RWPE2 (cell line): ENCODE data around the gene POU2F1.

Experiments used
- ATAC-seq: fragments of 200-7000 bp; cut with Tn5 transposase; 3 replicates; pipeline ENCODE4 v1.9.1; 2021; ENCODE audit warnings: low read depth
- DNase-seq: peaks from one replicate; pipeline ENCODE4 v3.0.0-alpha.2; 2020; ENCODE audit warnings: low spot score
- H3K27ac ChIP-seq: fragments of 450-650 bp; 2 replicates; pipeline ENCODE4 v1.5.1; 2017; ENCODE audit warnings: mild to moderate bottlenecking; ENCODE audit not compliant: poor library complexity, severe bottlenecking
- H3K27me3 ChIP-seq: fragments of 250-450 bp; sonication (Bioruptor Pico); 2 replicates; pipeline ENCODE4 v1.5.1; 2021; ENCODE audit warnings: mild to moderate bottlenecking, moderate library complexity; ENCODE audit not compliant: insufficient read depth, poor library complexity, severe bottlenecking
- H3K36me3 ChIP-seq: fragments of 250-450 bp; sonication (Bioruptor Pico); 2 replicates; pipeline ENCODE4 v1.5.1; 2020; ENCODE audit warnings: low read depth, mild to moderate bottlenecking, moderate library complexity
- H3K4me1 ChIP-seq: fragments of 250-450 bp; sonication (Bioruptor Pico); 2 replicates; pipeline ENCODE4 v1.5.1; 2021; ENCODE audit warnings: mild to moderate bottlenecking, moderate library complexity; ENCODE audit not compliant: insufficient read depth, poor library complexity, severe bottlenecking
- H3K4me3 ChIP-seq: fragments of 250-450 bp; sonication (Bioruptor Pico); 2 replicates; pipeline ENCODE4 v1.5.1; 2021; ENCODE audit warnings: mild to moderate bottlenecking, moderate library complexity; ENCODE audit not compliant: severe bottlenecking
- H3K9me3 ChIP-seq: fragments of 250-450 bp; sonication (Bioruptor Pico); 2 replicates; pipeline ENCODE4 v1.5.1; 2021; ENCODE audit warnings: mild to moderate bottlenecking, moderate library complexity; ENCODE audit not compliant: severe bottlenecking
- TF ChIP-seq, protein P1 (sequence below): fragments of 450-650 bp; IDR thresholded peaks from one replicate; pipeline ENCODE4 v1.5.1; 2017; ENCODE audit warnings: mild to moderate bottlenecking, moderate library complexity; ENCODE audit not compliant: poor library complexity, severe bottlenecking

The POU2F1 gene

DNA sequence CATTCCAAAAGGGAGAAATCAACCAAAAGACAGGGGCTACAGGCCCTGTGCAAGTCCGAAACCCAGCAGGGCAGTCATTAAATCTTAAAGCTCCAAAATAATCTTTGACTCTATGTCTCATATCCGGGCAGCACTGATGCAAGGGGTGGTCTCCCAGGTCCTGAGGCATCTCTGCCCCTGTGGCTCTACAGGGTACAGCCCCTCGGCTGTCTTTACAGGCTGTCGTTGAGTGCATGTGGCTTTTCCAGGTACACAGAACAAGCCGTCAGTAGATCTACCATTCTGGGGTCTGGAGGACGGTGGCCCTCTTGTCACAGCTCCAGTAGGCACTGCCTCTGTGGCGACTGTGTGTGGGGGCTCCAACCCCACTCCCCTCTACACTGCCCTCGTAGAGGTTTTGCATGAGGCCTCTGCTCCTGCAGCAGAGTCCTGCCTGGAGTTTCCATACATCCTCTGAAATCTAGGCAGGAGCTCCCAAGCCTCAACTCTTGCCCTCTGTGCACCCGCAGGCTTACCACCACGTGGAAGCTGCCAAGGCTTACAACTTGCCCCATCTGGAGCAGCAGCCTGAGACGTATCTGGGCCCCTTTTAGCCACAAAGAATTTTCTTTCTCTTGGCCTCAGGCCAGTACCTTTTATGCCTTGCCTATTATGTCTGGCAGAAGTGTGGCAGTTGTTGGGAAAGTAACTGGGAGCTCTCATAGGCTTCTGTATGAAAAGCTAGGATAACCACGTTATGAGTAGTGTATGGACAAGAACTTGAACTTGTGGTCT, 52.5 kb downstream of the POU2F1 start:
- DNase-seq (no peak), ATAC-seq (peak; percentile 57)
- Histone ChIP-seq H3K4me3 (no peak overlapping the region), H3K4me1 (peaks cover 6% of the 10 kb centered on the region), H3K36me3 (no peaks in the 10 kb centered on the region), H3K27me3 (no peaks in the 10 kb centered on the region), H3K27ac (no peak overlapping the region), H3K9me3 (no peaks in the 10 kb centered on the region)
- TF ChIP-seq, protein P1, sequence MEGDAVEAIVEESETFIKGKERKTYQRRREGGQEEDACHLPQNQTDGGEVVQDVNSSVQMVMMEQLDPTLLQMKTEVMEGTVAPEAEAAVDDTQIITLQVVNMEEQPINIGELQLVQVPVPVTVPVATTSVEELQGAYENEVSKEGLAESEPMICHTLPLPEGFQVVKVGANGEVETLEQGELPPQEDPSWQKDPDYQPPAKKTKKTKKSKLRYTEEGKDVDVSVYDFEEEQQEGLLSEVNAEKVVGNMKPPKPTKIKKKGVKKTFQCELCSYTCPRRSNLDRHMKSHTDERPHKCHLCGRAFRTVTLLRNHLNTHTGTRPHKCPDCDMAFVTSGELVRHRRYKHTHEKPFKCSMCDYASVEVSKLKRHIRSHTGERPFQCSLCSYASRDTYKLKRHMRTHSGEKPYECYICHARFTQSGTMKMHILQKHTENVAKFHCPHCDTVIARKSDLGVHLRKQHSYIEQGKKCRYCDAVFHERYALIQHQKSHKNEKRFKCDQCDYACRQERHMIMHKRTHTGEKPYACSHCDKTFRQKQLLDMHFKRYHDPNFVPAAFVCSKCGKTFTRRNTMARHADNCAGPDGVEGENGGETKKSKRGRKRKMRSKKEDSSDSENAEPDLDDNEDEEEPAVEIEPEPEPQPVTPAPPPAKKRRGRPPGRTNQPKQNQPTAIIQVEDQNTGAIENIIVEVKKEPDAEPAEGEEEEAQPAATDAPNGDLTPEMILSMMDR: no peak

DNA sequence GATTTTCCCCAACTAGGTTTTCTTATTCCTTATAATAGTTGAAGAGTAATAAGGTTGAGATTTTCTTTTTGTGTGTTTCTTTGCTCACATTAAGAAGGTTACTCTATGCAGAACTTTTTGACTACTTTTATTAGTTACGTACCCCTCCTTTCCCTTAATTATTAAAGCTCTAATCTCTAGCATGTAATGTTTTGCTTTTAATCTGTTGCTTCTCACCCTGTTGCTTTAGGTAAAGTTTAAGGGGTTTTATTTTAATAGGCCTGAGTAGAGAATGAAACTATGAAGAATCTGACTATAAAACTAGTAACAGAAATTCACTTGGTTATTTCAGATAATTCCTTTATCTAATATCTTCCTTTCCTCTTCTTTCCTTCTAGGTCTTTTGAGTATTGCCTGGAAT, 53.4 kb downstream of the POU2F1 start:
- ATAC-seq (no peak), DNase-seq (no peak)
- Histone ChIP-seq H3K9me3 (no peaks in the 10 kb centered on the region), H3K36me3 (no peaks in the 10 kb centered on the region), H3K27ac (no peak overlapping the region), H3K27me3 (no peaks in the 10 kb centered on the region), H3K4me3 (no peak overlapping the region), H3K4me1 (peaks cover 6% of the 10 kb centered on the region)
- TF ChIP-seq, protein P1: no peak

DNA sequence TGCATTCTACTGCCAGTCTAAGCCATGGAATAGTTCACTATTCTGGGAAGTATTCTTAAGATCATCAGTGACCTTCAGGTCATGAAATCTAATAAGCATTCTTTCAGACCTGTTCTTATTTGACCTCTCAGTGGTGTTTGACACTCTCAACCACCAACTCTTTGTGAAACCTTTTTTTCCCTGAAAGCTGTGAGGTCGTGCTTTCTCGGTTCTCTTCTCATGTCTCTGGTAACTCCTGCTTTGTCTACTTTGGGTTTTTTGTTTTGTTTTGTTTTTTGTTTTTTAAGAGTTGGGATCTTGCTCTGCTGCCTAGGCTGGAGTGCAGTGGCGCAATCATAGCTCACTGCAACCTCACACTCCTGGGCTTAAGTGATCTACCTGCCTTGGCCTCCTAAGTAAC, 56.3 kb downstream of the POU2F1 start:
- no peak overlapping the region for H3K27ac ChIP-seq
- H3K27me3 ChIP-seq: no peaks in the 10 kb centered on the region
- H3K4me3 ChIP-seq: no peak overlapping the region
- H3K4me1 ChIP-seq: peaks cover 6% of the 10 kb centered on the region
- DNase-seq (no peak), ATAC-seq (no peak)
- H3K9me3 ChIP-seq: no peaks in the 10 kb centered on the region
- no peaks in the 10 kb centered on the region for H3K36me3 ChIP-seq
- TF ChIP-seq, protein P1: no peak

DNA sequence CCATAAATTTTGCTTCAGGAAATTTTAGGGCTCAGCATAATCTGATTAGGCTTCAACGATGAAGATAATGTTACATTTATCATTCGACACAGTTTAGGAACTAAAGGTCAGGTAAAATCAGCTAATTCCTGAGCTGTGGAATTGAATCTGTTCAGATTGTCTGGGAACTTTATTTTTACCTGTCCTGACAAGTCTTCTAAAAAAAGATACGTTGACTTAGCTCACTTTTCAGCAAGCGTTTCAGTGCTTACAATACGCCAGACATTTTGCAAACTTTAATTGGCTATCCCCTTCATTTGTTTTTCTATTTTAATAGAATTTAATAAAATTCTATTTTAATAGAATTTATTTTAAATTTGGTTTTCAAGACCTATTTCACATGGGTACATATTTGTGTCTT, 57.8 kb downstream of the POU2F1 start:
- TF ChIP-seq, protein P1: no peak
- DNase-seq: no peak
- H3K9me3 ChIP-seq: no peaks in the 10 kb centered on the region

DNA sequence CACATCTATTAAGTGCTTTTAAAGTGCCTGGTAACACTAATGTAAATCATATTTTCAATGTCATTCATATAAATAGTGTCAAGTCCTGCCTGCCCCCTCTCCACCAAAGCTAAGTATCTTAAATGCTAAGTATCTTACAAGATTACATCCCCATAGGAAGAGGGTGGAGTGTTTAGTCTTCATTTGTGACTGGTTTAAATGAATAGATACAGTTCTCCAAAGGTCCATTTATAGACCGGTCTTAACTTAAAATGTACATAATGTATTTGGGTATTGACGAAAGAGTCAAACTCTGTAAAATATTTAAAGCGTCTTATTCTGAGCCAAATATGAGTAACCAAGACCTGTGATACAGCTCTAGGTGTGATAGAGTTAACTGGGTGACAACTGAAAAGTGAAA, 60.2 kb downstream of the POU2F1 start:
- H3K4me3 ChIP-seq: no peak overlapping the region
- ATAC-seq (no peak), DNase-seq (no peak)
- H3K36me3 ChIP-seq: no peaks in the 10 kb centered on the region
- H3K4me1 ChIP-seq: no peaks in the 10 kb centered on the region
- TF ChIP-seq, protein P1: no peak
- H3K9me3 ChIP-seq: no peaks in the 10 kb centered on the region
- H3K27me3 ChIP-seq: no peaks in the 10 kb centered on the region
- H3K27ac ChIP-seq: no peak overlapping the region

More for the DNA sequence above, 57.8 kb downstream of the POU2F1 start:
- H3K4me1 ChIP-seq: peaks cover 6% of the 10 kb centered on the region
- no peaks in the 10 kb centered on the region for H3K27me3 ChIP-seq
- no peaks in the 10 kb centered on the region for H3K36me3 ChIP-seq
- H3K27ac ChIP-seq: no peak overlapping the region
- no peak for ATAC-seq
- no peak overlapping the region for H3K4me3 ChIP-seq
